Measurements from ENCODE around the gene LPAR2.

The LPAR2 gene

DNA sequence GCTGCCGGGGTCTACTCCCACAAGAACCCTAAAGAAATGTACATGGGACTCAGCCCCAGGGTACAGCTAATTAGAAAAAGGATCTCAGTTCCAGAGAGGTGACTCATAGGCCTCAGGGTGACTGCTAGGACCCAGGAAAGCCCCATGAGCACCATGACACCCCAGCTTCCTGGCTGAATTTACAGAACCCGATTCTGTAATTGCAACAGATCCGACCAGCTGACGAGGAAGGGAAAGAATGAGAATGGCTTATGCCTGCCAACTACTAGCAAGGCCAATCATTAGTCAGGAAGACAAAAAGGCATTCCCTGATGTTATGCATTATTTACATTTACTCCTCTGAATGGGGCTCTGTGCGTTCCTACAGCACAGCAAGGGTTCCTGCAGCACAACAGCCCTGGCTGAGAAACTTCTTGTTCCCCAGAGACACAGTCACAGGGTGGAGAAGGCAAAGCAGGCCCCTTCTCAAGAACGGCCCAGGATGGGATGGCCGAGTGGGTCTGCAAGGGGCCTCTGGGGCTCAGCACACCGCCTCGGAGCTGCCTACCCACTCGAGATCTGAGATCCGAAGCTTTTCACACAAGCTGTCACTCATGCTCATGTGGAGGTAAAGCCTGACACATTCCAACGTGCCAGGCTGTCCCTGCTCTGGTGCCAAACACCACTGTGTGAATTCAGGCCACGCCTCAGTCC is 36.7 kb downstream of the LPAR2 start:
- no peak for DNase-seq (ENCODE audit: extremely low spot score)
- ChIA-PET CTCF (no interaction called here), POLR2A (no interaction called here)
- no peak for TF ChIP-seq BHLHE40 (IDR thresholded peaks at IDR 0.05; ENCODE audit: borderline replicate concordance)
- TF ChIP-seq L3MBTL2 (conservative IDR thresholded peaks at IDR 0.05) = no peak
- TF ChIP-seq, protein P1, sequence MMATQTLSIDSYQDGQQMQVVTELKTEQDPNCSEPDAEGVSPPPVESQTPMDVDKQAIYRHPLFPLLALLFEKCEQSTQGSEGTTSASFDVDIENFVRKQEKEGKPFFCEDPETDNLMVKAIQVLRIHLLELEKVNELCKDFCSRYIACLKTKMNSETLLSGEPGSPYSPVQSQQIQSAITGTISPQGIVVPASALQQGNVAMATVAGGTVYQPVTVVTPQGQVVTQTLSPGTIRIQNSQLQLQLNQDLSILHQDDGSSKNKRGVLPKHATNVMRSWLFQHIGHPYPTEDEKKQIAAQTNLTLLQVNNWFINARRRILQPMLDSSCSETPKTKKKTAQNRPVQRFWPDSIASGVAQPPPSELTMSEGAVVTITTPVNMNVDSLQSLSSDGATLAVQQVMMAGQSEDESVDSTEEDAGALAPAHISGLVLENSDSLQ (IDR thresholded peaks at IDR 0.05) = no peak
- TF ChIP-seq HDGF (IDR thresholded peaks at IDR 0.05; ENCODE audit: borderline replicate concordance) = no peak
- no peak for TF ChIP-seq LEF1 (IDR thresholded peaks at IDR 0.05; ENCODE audit: borderline replicate concordance)
- no peak for TF ChIP-seq SUZ12 (IDR thresholded peaks at IDR 0.05)
- TF ChIP-seq TARDBP (IDR thresholded peaks at IDR 0.05) = no peak
- TF ChIP-seq ARNT (IDR thresholded peaks at IDR 0.05) = no peak
- no peak for TF ChIP-seq ELF4 (IDR thresholded peaks at IDR 0.05)
- TF ChIP-seq FOXA1 (IDR thresholded peaks at IDR 0.05) = no peak
- TF ChIP-seq SP1 (IDR thresholded peaks at IDR 0.05) = no peak

DNA sequence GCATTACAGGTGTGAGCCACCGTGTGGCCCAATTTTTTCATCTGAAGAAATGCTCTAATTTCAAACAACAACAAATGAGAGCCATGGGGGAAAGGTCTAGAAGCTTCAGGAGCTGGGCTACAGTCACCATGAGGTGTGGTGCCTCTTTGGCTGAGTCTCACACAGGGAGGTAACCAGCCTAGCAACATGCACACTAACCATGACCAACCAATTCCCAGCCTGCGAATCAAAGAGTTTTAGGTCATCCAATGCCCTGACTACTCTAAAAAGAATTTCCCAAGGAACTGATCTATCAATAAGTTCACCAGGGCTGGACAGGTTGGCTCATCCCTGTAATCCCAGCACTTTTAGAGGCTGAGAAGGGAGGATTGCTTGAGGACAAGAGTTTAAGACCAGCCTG is 39.5 kb downstream of the LPAR2 start:
- no peak for DNase-seq (ENCODE audit: extremely low spot score)
- no peak for TF ChIP-seq L3MBTL2 (conservative IDR thresholded peaks at IDR 0.05)
- TF ChIP-seq LEF1 (IDR thresholded peaks at IDR 0.05; ENCODE audit: borderline replicate concordance) = no peak
- TF ChIP-seq BHLHE40 (IDR thresholded peaks at IDR 0.05; ENCODE audit: borderline replicate concordance) = no peak
- no peak for TF ChIP-seq SP1 (IDR thresholded peaks at IDR 0.05)
- TF ChIP-seq FOXA1 (IDR thresholded peaks at IDR 0.05) = no peak
- TF ChIP-seq ARNT (IDR thresholded peaks at IDR 0.05) = no peak
- TF ChIP-seq ELF4 (IDR thresholded peaks at IDR 0.05) = no peak
- TF ChIP-seq FOXK2 (IDR thresholded peaks at IDR 0.05) = no peak
- no peak for TF ChIP-seq HDGF (IDR thresholded peaks at IDR 0.05; ENCODE audit: borderline replicate concordance)
- TF ChIP-seq SUZ12 (IDR thresholded peaks at IDR 0.05) = no peak
- TF ChIP-seq, protein P1 (IDR thresholded peaks at IDR 0.05) = no peak
- TF ChIP-seq TARDBP (IDR thresholded peaks at IDR 0.05) = no peak
- no peak for TF ChIP-seq ZNF384 (IDR thresholded peaks at IDR 0.05)
- TF ChIP-seq NFRKB (IDR thresholded peaks at IDR 0.05) = no peak
- ChIA-PET POLR2A (no interaction called here), CTCF (no interaction called here)

DNA sequence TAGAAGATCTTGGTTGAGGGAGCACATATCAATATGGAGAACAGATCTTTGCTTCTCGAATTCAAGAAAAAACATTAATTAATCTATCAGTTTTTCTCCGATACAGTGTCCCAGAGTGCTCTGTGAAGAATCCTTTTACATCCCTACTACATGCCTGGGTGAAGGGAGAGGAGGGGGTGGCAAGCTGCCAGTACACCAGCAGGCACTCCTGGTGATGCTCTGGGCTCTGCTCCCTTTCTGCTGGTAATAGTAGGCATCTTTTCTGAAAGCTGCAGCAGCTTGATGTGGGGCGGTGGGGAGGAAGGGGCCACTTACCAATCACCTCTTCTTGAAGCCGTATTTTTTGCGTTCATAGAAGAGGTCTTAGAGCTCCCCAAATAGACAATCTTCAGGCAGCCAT is 40.2 kb downstream of the LPAR2 start:
- ChIA-PET CTCF (no interaction called here), POLR2A (no interaction called here)
- TF ChIP-seq FOXM1 (IDR thresholded peaks at IDR 0.05; ENCODE audit: borderline replicate concordance) (no peak), ARNT (IDR thresholded peaks at IDR 0.05) (no peak), LEF1 (IDR thresholded peaks at IDR 0.05; ENCODE audit: borderline replicate concordance) (no peak), CTBP1 (IDR thresholded peaks at IDR 0.05; ENCODE audit: borderline replicate concordance) (no peak), NFRKB (IDR thresholded peaks at IDR 0.05) (no peak), FOXK2 (IDR thresholded peaks at IDR 0.05) (no peak), FOXA1 (IDR thresholded peaks at IDR 0.05) (no peak), ELF4 (IDR thresholded peaks at IDR 0.05) (no peak), TARDBP (IDR thresholded peaks at IDR 0.05) (no peak), HDGF (IDR thresholded peaks at IDR 0.05; ENCODE audit: borderline replicate concordance) (no peak), SP1 (IDR thresholded peaks at IDR 0.05) (no peak), L3MBTL2 (conservative IDR thresholded peaks at IDR 0.05) (no peak)
- DNase-seq (ENCODE audit: extremely low spot score) = no peak

DNA sequence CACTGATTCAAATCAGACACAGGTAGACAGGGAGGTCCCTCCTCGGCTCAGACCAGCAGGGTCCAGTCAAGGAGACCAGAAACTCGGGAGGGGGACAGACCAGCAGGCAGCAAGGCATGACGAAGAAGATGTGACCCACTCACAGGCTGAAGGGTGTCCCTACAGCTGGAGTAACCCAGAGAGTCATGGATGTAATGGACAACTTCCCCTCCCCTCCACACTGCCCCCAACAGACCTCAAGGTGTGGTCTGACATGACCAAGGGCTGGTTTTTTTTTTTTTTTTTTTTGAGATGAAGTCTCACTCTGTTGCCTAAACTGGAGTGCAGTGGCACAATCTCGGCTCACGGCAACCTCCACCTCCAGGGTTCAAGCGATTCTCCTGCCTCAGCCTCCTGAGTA is 43.7 kb downstream of the LPAR2 start:
- TF ChIP-seq SUZ12 (IDR thresholded peaks at IDR 0.05) (no peak), FOXA1 (IDR thresholded peaks at IDR 0.05) (no peak), ZNF384 (IDR thresholded peaks at IDR 0.05) (no peak), TARDBP (IDR thresholded peaks at IDR 0.05) (no peak), FOXK2 (IDR thresholded peaks at IDR 0.05) (no peak), BHLHE40 (IDR thresholded peaks at IDR 0.05; ENCODE audit: borderline replicate concordance) (no peak)
- TF ChIP-seq, protein P1 (IDR thresholded peaks at IDR 0.05) = no peak
- ChIA-PET POLR2A (no interaction called here), CTCF (interaction anchor here (0.6 kb wide), 1 partner anchor 19 kb away, joined by 4 read pairs; no protein-coding TSS in a partner anchor)
- DNase-seq (ENCODE audit: extremely low spot score) = no peak

DNA sequence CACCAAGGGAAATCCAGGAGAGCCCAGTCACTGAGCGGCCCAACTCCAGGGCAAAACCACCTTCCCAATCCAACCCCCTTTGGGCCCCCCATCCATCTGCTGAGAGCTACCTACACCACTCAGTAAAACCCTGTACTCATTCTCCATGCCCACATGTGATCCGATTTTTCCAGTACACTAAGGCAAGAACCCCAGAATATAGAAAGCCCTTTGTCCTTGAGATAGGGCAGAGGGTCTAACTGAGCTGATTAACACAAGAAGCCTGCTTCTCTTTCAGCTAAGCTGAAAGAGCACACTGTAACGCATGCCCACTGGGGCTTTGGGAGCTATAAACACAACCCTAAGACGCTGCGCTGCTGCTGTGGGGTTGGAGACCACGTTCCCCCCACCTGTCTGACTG is 45.5 kb downstream of the LPAR2 start:
- ChIA-PET CTCF (no interaction called here), POLR2A (no interaction called here)
- TF ChIP-seq, protein P1 (IDR thresholded peaks at IDR 0.05) = no peak
- no peak for TF ChIP-seq BHLHE40 (IDR thresholded peaks at IDR 0.05; ENCODE audit: borderline replicate concordance)
- TF ChIP-seq FOXM1 (IDR thresholded peaks at IDR 0.05; ENCODE audit: borderline replicate concordance) = no peak
- TF ChIP-seq HDGF (IDR thresholded peaks at IDR 0.05; ENCODE audit: borderline replicate concordance) = no peak
- no peak for TF ChIP-seq SP1 (IDR thresholded peaks at IDR 0.05)
- no peak for TF ChIP-seq LEF1 (IDR thresholded peaks at IDR 0.05; ENCODE audit: borderline replicate concordance)
- TF ChIP-seq SUZ12 (IDR thresholded peaks at IDR 0.05) = no peak
- TF ChIP-seq ZNF384 (IDR thresholded peaks at IDR 0.05) = no peak
- TF ChIP-seq TARDBP (IDR thresholded peaks at IDR 0.05) = no peak
- TF ChIP-seq FOXA1 (IDR thresholded peaks at IDR 0.05) = no peak
- no peak for TF ChIP-seq L3MBTL2 (conservative IDR thresholded peaks at IDR 0.05)
- DNase-seq (ENCODE audit: extremely low spot score) = no peak

DNA sequence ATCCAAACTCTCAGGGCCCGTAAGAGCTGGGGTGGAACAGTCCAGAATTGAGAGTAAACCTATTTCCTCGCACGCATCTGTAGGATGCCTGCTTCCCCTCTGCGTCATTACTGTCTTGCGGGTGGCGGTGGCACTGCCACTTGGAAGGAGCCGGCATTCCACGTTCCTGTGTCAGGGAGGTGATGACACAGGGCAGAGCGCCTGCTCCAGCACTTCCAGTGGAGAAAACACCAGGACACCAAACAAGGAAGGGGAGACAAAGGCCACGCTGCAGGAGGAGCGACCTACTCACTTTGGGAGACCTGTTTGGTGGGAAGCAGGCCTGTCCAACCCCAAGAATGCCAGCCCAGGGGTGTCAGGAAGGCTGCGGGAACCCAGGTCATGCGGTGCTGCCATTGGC is 46.6 kb downstream of the LPAR2 start:
- no peak for DNase-seq (ENCODE audit: extremely low spot score)
- POLR2A ChIA-PET = no interaction called here
- CTCF ChIA-PET = interaction anchor here (0.6 kb wide), 1 partner anchor 9 kb away, joined by 3 read pairs; no protein-coding TSS in a partner anchor
- TF ChIP-seq, protein P1 (IDR thresholded peaks at IDR 0.05) = no peak
- TF ChIP-seq BHLHE40 (IDR thresholded peaks at IDR 0.05; ENCODE audit: borderline replicate concordance) = no peak
- no peak for TF ChIP-seq CTBP1 (IDR thresholded peaks at IDR 0.05; ENCODE audit: borderline replicate concordance)
- no peak for TF ChIP-seq FOXA1 (IDR thresholded peaks at IDR 0.05)
- no peak for TF ChIP-seq FOXK2 (IDR thresholded peaks at IDR 0.05)
- TF ChIP-seq ELF4 (IDR thresholded peaks at IDR 0.05) = no peak
- TF ChIP-seq ZNF384 (IDR thresholded peaks at IDR 0.05) = no peak
- no peak for TF ChIP-seq FOXM1 (IDR thresholded peaks at IDR 0.05; ENCODE audit: borderline replicate concordance)
- no peak for TF ChIP-seq ARNT (IDR thresholded peaks at IDR 0.05)
- TF ChIP-seq LEF1 (IDR thresholded peaks at IDR 0.05; ENCODE audit: borderline replicate concordance) = no peak
- no peak for TF ChIP-seq SP1 (IDR thresholded peaks at IDR 0.05)
- TF ChIP-seq SUZ12 (IDR thresholded peaks at IDR 0.05) = no peak
- no peak for TF ChIP-seq TARDBP (IDR thresholded peaks at IDR 0.05)
- TF ChIP-seq NFRKB (IDR thresholded peaks at IDR 0.05) = no peak
- TF ChIP-seq L3MBTL2 (conservative IDR thresholded peaks at IDR 0.05) = no peak
- TF ChIP-seq HDGF (IDR thresholded peaks at IDR 0.05; ENCODE audit: borderline replicate concordance) = no peak

All from HEK293T (cell line).